HEK293 (cell line): ENCODE measurements around the gene RUVBL1.
A peak's percentile ranks its signal among the peaks of the same experiment; 100 is the strongest.

Source experiments
- CTCF ChIA-PET: fragments of 350-600 bp; formaldehyde crosslinking; extraction: SDS; loops from one replicate; lab custom pipeline; 2021; ENCODE audit warnings: antibody characterized with exemption; lab: Yijun Ruan, JAX
- POLR2A ChIA-PET: fragments of 300-600 bp; formaldehyde crosslinking; extraction: SDS; loops from one replicate; lab custom pipeline; 2020; ENCODE audit warnings: antibody characterized with exemption, inconsistent platforms; lab: Yijun Ruan, JAX
- H3K27ac ChIP-seq: fragments of 200-500 bp; sonication (Bioruptor generic); 2 replicates; pipeline ENCODE4 v1.5.1; 2014; ENCODE audit warnings: low read depth, low read length, control low read depth, inconsistent platforms; ENCODE audit errors: extremely low read depth
- H3K36me3 ChIP-seq, 2 experiments: fragments of 200-500 bp in 1 of 2; sonication (Bioruptor generic) in 1 of 2; 1 replicate in 1 of 2; 2 replicates in 1 of 2; pipeline ENCODE4 v1.5.1; 2014 to 2017; ENCODE audit warnings: inconsistent platforms in 2 of 2, low read length in 2 of 2; ENCODE audit not compliant: control insufficient read depth in 2 of 2, insufficient read depth in 1 of 2
- H3K4me1 ChIP-seq: fragments of 200-500 bp; sonication (Bioruptor generic); 2 replicates; pipeline ENCODE4 v1.5.1; 2014; ENCODE audit warnings: mild to moderate bottlenecking, low read length, inconsistent platforms; ENCODE audit not compliant: control insufficient read depth, insufficient read depth
- H3K4me3 ChIP-seq: 2 replicates; pipeline ENCODE4 v1.5.1; 2011; ENCODE audit warnings: low read depth, mild to moderate bottlenecking, control low read depth, low read length, moderate library complexity
- H3K9me3 ChIP-seq: fragments of 200-500 bp; sonication (Bioruptor generic); 2 replicates; pipeline ENCODE4 v1.5.1; 2014; ENCODE audit warnings: low read depth, low read length, inconsistent platforms; ENCODE audit not compliant: control insufficient read depth, insufficient read depth
- EGR2 ChIP-seq: fragments of 450-650 bp; formaldehyde crosslinking; IDR thresholded peaks from 2 replicates; pipeline ENCODE4 v1.5.1; 2016; ENCODE audit warnings: low read depth, missing biosample characterization, missing genetic modification characterization
- GLI2 ChIP-seq: fragments of 450-650 bp; formaldehyde crosslinking; IDR thresholded peaks from 2 replicates; pipeline ENCODE4; 2017; ENCODE audit warnings: missing biosample characterization, missing genetic modification characterization, low read depth, borderline replicate concordance
- HOXC10 ChIP-seq: sonication (generic); formaldehyde crosslinking; IDR thresholded peaks from 2 replicates; pipeline ENCODE4 v1.8.1; 2023; ENCODE audit warnings: mild to moderate bottlenecking, missing genetic modification reagents
- KLF16 ChIP-seq: fragments of 450-650 bp; formaldehyde crosslinking; IDR thresholded peaks from 2 replicates; pipeline ENCODE4 v1.5.1; 2017; ENCODE audit warnings: missing biosample characterization, missing genetic modification characterization
- YY1 ChIP-seq: fragments of 450-650 bp; formaldehyde crosslinking; IDR thresholded peaks from 2 replicates; pipeline ENCODE4 v1.5.1; 2018; ENCODE audit warnings: missing biosample characterization, missing genetic modification characterization
- ZBTB20 ChIP-seq: fragments of 450-650 bp; formaldehyde crosslinking; IDR thresholded peaks from 2 replicates; pipeline ENCODE4 v1.5.1; 2016; ENCODE audit warnings: missing biosample characterization, missing genetic modification characterization
- ZFHX2 ChIP-seq: fragments of 450-650 bp; formaldehyde crosslinking; conservative IDR thresholded peaks from 2 replicates; pipeline ENCODE4 v1.5.1; 2016; ENCODE audit warnings: missing biosample characterization, missing genetic modification characterization
- ZNF48 ChIP-seq: fragments of 450-650 bp; formaldehyde crosslinking; IDR thresholded peaks from 2 replicates; pipeline ENCODE4 v1.5.1; 2016; ENCODE audit warnings: missing biosample characterization, missing genetic modification characterization
- ZNF510 ChIP-seq: fragments of 450-650 bp; formaldehyde crosslinking; IDR thresholded peaks from 2 replicates; pipeline ENCODE4 v1.5.1; 2018; ENCODE audit warnings: mild to moderate bottlenecking, missing genetic modification characterization, missing biosample characterization; ENCODE audit not compliant: insufficient replicate concordance
- ZNF624 ChIP-seq: fragments of 450-650 bp; formaldehyde crosslinking; IDR thresholded peaks from 2 replicates; pipeline ENCODE4 v1.5.1; 2017; ENCODE audit warnings: missing biosample characterization, missing genetic modification characterization
- ZNF776 ChIP-seq: fragments of 450-650 bp; formaldehyde crosslinking; IDR thresholded peaks from 2 replicates; pipeline ENCODE4 v1.5.0; 2017; ENCODE audit warnings: missing biosample characterization, missing genetic modification characterization, borderline replicate concordance
- ZNF837 ChIP-seq: fragments of 450-650 bp; formaldehyde crosslinking; IDR thresholded peaks from 2 replicates; pipeline ENCODE4 v1.5.1; 2016; ENCODE audit warnings: missing biosample characterization, missing genetic modification characterization
- TF ChIP-seq, protein P1 (sequence below): fragments of 450-650 bp; formaldehyde crosslinking; IDR thresholded peaks from 2 replicates; pipeline ENCODE4 v1.5.1; 2016; ENCODE audit warnings: missing biosample characterization, missing genetic modification characterization
- TF ChIP-seq, protein P2 (sequence below): fragments of 450-650 bp; formaldehyde crosslinking; IDR thresholded peaks from 2 replicates; pipeline ENCODE4 v1.5.1; 2016; ENCODE audit warnings: missing biosample characterization, missing genetic modification characterization
- TF ChIP-seq, protein P3 (sequence below): fragments of 450-650 bp; formaldehyde crosslinking; IDR thresholded peaks from 2 replicates; pipeline ENCODE4 v1.5.1; 2016; ENCODE audit warnings: missing biosample characterization, missing genetic modification characterization
- TF ChIP-seq, protein P4 (sequence below): fragments of 450-650 bp; formaldehyde crosslinking; IDR thresholded peaks from 2 replicates; pipeline ENCODE4 v1.5.1; 2016; ENCODE audit warnings: missing biosample characterization, missing genetic modification characterization
- TF ChIP-seq, protein P5 (sequence below): fragments of 450-650 bp; formaldehyde crosslinking; IDR thresholded peaks from 2 replicates; pipeline ENCODE4 v1.5.1; 2016; ENCODE audit warnings: missing biosample characterization, missing genetic modification characterization, borderline replicate concordance
- TF ChIP-seq, protein P6 (sequence below): fragments of 450-650 bp; formaldehyde crosslinking; IDR thresholded peaks from 2 replicates; pipeline ENCODE4 v1.5.1; 2016; ENCODE audit warnings: missing biosample characterization, missing genetic modification characterization

Gene RUVBL1

DNA sequence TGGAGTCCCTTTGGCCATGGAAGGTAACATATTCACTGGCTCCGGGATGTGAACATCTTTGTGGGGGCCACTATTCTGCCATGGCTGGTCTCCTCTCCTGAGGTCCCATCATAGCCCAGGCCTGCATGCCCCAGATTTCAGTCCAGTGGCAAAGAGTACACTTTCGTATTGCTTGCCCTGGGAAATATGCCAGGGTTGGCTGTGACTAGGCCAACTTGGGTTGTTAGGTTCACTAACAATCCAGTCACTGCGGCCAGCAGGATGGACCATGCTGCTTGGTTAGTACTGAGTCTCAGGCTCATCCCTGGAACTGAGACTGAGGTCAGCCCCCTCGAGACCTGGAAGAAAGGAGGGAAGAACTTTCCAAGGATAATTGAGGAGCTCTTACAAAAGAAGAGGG lies 19.9 kb upstream of the RUVBL1 start:
- CTCF ChIA-PET: no interaction called here
- TF ChIP-seq, protein P1, sequence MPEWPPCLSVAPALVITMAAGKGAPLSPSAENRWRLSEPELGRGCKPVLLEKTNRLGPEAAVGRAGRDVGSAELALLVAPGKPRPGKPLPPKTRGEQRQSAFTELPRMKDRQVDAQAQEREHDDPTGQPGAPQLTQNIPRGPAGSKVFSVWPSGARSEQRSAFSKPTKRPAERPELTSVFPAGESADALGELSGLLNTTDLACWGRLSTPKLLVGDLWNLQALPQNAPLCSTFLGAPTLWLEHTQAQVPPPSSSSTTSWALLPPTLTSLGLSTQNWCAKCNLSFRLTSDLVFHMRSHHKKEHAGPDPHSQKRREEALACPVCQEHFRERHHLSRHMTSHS (tag by site-specific recombination): no peak
- TF ChIP-seq GLI2 (no peak), ZBTB20 (no peak), ZFHX2 (tag by site-specific recombination) (no peak), ZNF624 (tag by site-specific recombination) (no peak), YY1 (tag by site-specific recombination) (no peak), ZNF837 (tag by site-specific recombination) (no peak), ZNF510 (tag by site-specific recombination) (no peak), ZNF48 (tag by site-specific recombination) (no peak), KLF16 (tag by site-specific recombination) (no peak), HOXC10 (CRISPR knock-in tag) (no peak), ZNF776 (tag by site-specific recombination) (no peak)
- TF ChIP-seq, protein P2, sequence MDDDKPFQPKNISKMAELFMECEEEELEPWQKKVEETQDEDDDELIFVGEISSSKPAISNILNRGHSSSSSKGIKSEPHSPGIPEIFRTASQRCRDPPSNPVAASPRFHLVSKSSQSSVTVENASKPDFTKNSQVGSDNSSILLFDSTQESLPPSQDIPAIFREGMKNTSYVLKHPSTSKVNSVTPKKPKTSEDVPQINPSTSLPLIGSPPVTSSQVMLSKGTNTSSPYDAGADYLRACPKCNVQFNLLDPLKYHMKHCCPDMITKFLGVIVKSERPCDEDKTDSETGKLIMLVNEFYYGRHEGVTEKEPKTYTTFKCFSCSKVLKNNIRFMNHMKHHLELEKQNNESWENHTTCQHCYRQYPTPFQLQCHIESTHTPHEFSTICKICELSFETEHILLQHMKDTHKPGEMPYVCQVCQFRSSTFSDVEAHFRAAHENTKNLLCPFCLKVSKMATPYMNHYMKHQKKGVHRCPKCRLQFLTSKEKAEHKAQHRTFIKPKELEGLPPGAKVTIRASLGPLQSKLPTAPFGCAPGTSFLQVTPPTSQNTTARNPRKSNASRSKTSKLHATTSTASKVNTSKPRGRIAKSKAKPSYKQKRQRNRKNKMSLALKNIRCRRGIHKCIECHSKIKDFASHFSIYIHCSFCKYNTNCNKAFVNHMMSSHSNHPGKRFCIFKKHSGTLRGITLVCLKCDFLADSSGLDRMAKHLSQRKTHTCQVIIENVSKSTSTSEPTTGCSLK: no peak
- TF ChIP-seq, protein P3, sequence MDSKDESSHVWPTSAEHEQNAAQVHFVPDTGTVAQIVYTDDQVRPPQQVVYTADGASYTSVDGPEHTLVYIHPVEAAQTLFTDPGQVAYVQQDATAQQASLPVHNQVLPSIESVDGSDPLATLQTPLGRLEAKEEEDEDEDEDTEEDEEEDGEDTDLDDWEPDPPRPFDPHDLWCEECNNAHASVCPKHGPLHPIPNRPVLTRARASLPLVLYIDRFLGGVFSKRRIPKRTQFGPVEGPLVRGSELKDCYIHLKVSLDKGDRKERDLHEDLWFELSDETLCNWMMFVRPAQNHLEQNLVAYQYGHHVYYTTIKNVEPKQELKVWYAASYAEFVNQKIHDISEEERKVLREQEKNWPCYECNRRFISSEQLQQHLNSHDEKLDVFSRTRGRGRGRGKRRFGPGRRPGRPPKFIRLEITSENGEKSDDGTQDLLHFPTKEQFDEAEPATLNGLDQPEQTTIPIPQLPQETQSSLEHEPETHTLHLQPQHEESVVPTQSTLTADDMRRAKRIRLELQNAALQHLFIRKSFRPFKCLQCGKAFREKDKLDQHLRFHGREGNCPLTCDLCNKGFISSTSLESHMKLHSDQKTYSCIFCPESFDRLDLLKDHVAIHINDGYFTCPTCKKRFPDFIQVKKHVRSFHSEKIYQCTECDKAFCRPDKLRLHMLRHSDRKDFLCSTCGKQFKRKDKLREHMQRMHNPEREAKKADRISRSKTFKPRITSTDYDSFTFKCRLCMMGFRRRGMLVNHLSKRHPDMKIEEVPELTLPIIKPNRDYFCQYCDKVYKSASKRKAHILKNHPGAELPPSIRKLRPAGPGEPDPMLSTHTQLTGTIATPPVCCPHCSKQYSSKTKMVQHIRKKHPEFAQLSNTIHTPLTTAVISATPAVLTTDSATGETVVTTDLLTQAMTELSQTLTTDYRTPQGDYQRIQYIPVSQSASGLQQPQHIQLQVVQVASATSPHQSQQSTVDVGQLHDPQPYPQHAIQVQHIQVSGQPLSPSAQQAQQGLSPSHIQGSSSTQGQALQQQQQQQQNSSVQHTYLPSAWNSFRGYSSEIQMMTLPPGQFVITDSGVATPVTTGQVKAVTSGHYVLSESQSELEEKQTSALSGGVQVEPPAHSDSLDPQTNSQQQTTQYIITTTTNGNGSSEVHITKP (tag by site-specific recombination): no peak
- TF ChIP-seq, protein P4, sequence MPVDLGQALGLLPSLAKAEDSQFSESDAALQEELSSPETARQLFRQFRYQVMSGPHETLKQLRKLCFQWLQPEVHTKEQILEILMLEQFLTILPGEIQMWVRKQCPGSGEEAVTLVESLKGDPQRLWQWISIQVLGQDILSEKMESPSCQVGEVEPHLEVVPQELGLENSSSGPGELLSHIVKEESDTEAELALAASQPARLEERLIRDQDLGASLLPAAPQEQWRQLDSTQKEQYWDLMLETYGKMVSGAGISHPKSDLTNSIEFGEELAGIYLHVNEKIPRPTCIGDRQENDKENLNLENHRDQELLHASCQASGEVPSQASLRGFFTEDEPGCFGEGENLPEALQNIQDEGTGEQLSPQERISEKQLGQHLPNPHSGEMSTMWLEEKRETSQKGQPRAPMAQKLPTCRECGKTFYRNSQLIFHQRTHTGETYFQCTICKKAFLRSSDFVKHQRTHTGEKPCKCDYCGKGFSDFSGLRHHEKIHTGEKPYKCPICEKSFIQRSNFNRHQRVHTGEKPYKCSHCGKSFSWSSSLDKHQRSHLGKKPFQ (tag by site-specific recombination): no peak
- POLR2A ChIA-PET: no interaction called here
- no peak overlapping the region for H3K27ac ChIP-seq
- H3K4me1 ChIP-seq: no peaks in the 10 kb centered on the region
- peaks cover 0 to 6% of the 10 kb centered on the region in 2 experiments; a peak in 1 of 3 replicates for H3K36me3 ChIP-seq
- H3K9me3 ChIP-seq: no peaks in the 10 kb centered on the region
- no peak overlapping the region for H3K4me3 ChIP-seq

DNA sequence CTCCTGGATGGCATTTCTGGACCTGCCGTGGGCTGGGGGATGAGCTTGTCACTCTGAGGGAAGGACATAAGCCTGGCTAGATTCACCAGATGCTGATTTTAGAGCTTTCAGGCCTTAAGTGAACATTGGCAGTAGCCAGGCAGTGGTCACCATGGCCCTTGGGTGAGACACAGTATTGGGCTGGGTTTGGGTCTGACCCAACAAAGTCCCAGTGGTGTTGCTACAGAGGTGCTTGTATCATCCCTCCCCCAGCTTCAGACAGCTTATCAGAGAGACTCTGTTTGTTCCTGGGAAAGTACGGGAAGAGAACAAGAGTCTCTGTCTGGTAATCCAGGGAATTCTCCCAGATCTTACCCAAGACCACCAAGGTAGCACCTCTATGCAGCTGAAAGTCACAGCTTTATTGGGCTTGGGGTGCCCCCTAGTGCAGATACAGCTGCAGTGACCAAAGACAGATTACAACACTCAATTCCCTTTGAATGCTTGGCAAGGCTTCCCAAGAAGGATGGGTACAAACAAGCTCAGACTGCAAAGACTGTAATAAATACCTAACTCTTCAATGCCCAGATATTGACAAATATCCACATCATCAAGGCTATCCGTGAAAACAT lies 9.8 kb upstream of the RUVBL1 start:
- Histone ChIP-seq H3K27ac (no peak overlapping the region), H3K9me3 (no peaks in the 10 kb centered on the region), H3K4me3 (no peak overlapping the region), H3K36me3 (no peaks in the 10 kb centered on the region), H3K4me1 (no peaks in the 10 kb centered on the region)
- CTCF ChIA-PET: interaction anchor here (0.6 to 3.1 kb wide), 23 partner anchors 10 to 1844 kb away, joined by 3 to 35 read pairs (median 4); partner anchors contain the start of gene RUVBL1
- POLR2A ChIA-PET: interaction anchor here (0.6 to 2.0 kb wide), 2 partner anchors 10 to 125 kb away, joined by 4 to 12 read pairs; partner anchors contain the start of gene RUVBL1
- TF ChIP-seq, protein P5, sequence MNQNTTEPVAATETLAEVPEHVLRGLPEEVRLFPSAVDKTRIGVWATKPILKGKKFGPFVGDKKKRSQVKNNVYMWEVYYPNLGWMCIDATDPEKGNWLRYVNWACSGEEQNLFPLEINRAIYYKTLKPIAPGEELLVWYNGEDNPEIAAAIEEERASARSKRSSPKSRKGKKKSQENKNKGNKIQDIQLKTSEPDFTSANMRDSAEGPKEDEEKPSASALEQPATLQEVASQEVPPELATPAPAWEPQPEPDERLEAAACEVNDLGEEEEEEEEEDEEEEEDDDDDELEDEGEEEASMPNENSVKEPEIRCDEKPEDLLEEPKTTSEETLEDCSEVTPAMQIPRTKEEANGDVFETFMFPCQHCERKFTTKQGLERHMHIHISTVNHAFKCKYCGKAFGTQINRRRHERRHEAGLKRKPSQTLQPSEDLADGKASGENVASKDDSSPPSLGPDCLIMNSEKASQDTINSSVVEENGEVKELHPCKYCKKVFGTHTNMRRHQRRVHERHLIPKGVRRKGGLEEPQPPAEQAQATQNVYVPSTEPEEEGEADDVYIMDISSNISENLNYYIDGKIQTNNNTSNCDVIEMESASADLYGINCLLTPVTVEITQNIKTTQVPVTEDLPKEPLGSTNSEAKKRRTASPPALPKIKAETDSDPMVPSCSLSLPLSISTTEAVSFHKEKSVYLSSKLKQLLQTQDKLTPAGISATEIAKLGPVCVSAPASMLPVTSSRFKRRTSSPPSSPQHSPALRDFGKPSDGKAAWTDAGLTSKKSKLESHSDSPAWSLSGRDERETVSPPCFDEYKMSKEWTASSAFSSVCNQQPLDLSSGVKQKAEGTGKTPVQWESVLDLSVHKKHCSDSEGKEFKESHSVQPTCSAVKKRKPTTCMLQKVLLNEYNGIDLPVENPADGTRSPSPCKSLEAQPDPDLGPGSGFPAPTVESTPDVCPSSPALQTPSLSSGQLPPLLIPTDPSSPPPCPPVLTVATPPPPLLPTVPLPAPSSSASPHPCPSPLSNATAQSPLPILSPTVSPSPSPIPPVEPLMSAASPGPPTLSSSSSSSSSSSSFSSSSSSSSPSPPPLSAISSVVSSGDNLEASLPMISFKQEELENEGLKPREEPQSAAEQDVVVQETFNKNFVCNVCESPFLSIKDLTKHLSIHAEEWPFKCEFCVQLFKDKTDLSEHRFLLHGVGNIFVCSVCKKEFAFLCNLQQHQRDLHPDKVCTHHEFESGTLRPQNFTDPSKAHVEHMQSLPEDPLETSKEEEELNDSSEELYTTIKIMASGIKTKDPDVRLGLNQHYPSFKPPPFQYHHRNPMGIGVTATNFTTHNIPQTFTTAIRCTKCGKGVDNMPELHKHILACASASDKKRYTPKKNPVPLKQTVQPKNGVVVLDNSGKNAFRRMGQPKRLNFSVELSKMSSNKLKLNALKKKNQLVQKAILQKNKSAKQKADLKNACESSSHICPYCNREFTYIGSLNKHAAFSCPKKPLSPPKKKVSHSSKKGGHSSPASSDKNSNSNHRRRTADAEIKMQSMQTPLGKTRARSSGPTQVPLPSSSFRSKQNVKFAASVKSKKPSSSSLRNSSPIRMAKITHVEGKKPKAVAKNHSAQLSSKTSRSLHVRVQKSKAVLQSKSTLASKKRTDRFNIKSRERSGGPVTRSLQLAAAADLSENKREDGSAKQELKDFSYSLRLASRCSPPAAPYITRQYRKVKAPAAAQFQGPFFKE (tag by site-specific recombination): no peak
- TF ChIP-seq, protein P6, sequence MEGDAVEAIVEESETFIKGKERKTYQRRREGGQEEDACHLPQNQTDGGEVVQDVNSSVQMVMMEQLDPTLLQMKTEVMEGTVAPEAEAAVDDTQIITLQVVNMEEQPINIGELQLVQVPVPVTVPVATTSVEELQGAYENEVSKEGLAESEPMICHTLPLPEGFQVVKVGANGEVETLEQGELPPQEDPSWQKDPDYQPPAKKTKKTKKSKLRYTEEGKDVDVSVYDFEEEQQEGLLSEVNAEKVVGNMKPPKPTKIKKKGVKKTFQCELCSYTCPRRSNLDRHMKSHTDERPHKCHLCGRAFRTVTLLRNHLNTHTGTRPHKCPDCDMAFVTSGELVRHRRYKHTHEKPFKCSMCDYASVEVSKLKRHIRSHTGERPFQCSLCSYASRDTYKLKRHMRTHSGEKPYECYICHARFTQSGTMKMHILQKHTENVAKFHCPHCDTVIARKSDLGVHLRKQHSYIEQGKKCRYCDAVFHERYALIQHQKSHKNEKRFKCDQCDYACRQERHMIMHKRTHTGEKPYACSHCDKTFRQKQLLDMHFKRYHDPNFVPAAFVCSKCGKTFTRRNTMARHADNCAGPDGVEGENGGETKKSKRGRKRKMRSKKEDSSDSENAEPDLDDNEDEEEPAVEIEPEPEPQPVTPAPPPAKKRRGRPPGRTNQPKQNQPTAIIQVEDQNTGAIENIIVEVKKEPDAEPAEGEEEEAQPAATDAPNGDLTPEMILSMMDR: peak; percentile 83
- no peak for TF ChIP-seq ZNF837 (tag by site-specific recombination)
- no peak for TF ChIP-seq EGR2
